Brain microvascular endothelial cell (primary cell): ENCODE measurements around the gene LMTK2.

Source experiments
- DNase-seq: peaks from one replicate; pipeline ENCODE4 v3.0.0-alpha.2; 2020
- H3K27ac ChIP-seq: fragments of 250-450 bp; sonication (Bioruptor Pico); 2 replicates; pipeline ENCODE4 v1.5.1; 2020; ENCODE audit warnings: mild to moderate bottlenecking, moderate library complexity
- H3K27me3 ChIP-seq: fragments of 250-450 bp; sonication (Bioruptor Pico); replicated peaks from 2 replicates; pipeline ENCODE4 v1.5.1; 2020; ENCODE audit warnings: mild to moderate bottlenecking
- H3K36me3 ChIP-seq: fragments of 250-450 bp; sonication (Bioruptor Pico); replicated peaks from 2 replicates; pipeline ENCODE4 v1.5.1; 2020; ENCODE audit warnings: mild to moderate bottlenecking
- H3K4me3 ChIP-seq: 2 replicates; pipeline ENCODE4 v1.5.1; 2011; ENCODE audit warnings: low read depth, mild to moderate bottlenecking, control low read depth, low read length, moderate library complexity
- CTCF ChIP-seq: IDR thresholded peaks from 2 replicates; pipeline ENCODE4 v1.5.1; 2011; ENCODE audit warnings: low read depth, mild to moderate bottlenecking, moderate library complexity, low read length, control low read depth, inconsistent platforms; ENCODE audit errors: missing control alignments
- in situ Hi-C: cut with HindIII; loops from 2 replicates; pipeline ENCODE4 v1.10.0; 2017; ENCODE audit warnings: low sequenced_read_pairs, low pct_ligation_motif_present

The LMTK2 gene

GRCh38 chr7:98107313-98107721 is 655 bp downstream of the LMTK2 start:
- Histone ChIP-seq H3K36me3 (no peaks in the 10 kb centered on the region), H3K27me3 (no peaks in the 10 kb centered on the region), H3K4me3 (peak overlapping the region; percentile 77), H3K27ac (no peak overlapping the region)
- in situ Hi-C loops = no loop called here
- no peak for DNase-seq
- TF ChIP-seq CTCF = no peak

GRCh38 chr7:98110249-98111022 is 3.8 kb downstream of the LMTK2 start:
- no peak for TF ChIP-seq CTCF

GRCh38 chr7:98112077-98112476 is 5.4 kb downstream of the LMTK2 start:
- H3K36me3 ChIP-seq = no peaks in the 10 kb centered on the region
- H3K27me3 ChIP-seq = no peaks in the 10 kb centered on the region
- H3K4me3 ChIP-seq = no peak overlapping the region
- in situ Hi-C loops = no loop called here
- TF ChIP-seq CTCF = no peak
- no peak overlapping the region for H3K27ac ChIP-seq
- no peak for DNase-seq

More at GRCh38 chr7:98110249-98111022, 3.8 kb downstream of the LMTK2 start:
- H3K27me3 ChIP-seq = no peaks in the 10 kb centered on the region
- in situ Hi-C loops = no loop called here
- H3K4me3 ChIP-seq = no peak overlapping the region
- H3K27ac ChIP-seq = no peak overlapping the region
- DNase-seq = peak; percentile 19
- H3K36me3 ChIP-seq = no peaks in the 10 kb centered on the region

- no peaks in the 10 kb centered on the region for H3K36me3 ChIP-seq
Observed at GRCh38 chr7:98115746-98116525, 9.3 kb downstream of the LMTK2 start.

More at GRCh38 chr7:98115746-98116525, 9.3 kb downstream of the LMTK2 start:
- no peak for DNase-seq
- H3K4me3 ChIP-seq = no peak overlapping the region
- in situ Hi-C loops = no loop called here
- H3K27ac ChIP-seq = no peak overlapping the region
- no peak for TF ChIP-seq CTCF
- no peaks in the 10 kb centered on the region for H3K27me3 ChIP-seq
